Adipocyte (in vitro differentiated cells): ENCODE results near the gene CLCNKA.
"Not testable (repeated sequence)": the region's sequence is repeated elsewhere in the genome, so short reads cannot be mapped to it uniquely, and the experiment has no call there.

Experiments
- DNase-seq: peaks from one replicate; pipeline ENCODE4 v3.0.0-alpha.2; 2015; ENCODE audit warnings: low read depth
- H3K27me3 ChIP-seq: replicated peaks from 2 replicates; pipeline ENCODE4 v1.7.0; 2013; ENCODE audit warnings: mild to moderate bottlenecking, low read length, moderate library complexity; ENCODE audit not compliant: control insufficient read depth, insufficient read depth
- H3K36me3 ChIP-seq: 2 replicates; pipeline ENCODE4 v1.7.0; 2013; ENCODE audit warnings: low read length, mild to moderate bottlenecking, moderate library complexity; ENCODE audit not compliant: control insufficient read depth, insufficient read depth, severe bottlenecking
- H3K4me1 ChIP-seq: 2 replicates; pipeline ENCODE4 v1.7.0; 2013; ENCODE audit warnings: mild to moderate bottlenecking, low read length, moderate library complexity; ENCODE audit not compliant: control insufficient read depth, insufficient read depth
- H3K4me3 ChIP-seq: 2 replicates; pipeline ENCODE4 v1.7.0; 2013; ENCODE audit warnings: mild to moderate bottlenecking, low read length, moderate library complexity
- H3K9ac ChIP-seq: 2 replicates; pipeline ENCODE4 v1.7.0; 2013; ENCODE audit warnings: mild to moderate bottlenecking, low read length, moderate library complexity
- H3K9me3 ChIP-seq: 2 replicates; pipeline ENCODE4 v1.7.0; 2013; ENCODE audit warnings: mild to moderate bottlenecking, low read length, moderate library complexity; ENCODE audit not compliant: control insufficient read depth

CLCNKA gene

GRCh38 chr1:16021681-16022080, at the start of gene CLCNKA:
CLCNKA (plus strand) TSS chr1:16022036; CDS start chr1:16022620, 584 bp downstream.
- Histone ChIP-seq H3K9ac (no peak within 1 kb of the TSS), H3K9me3 (no peaks in the 10 kb centered on the region), H3K4me1 (peaks cover 37% of the 10 kb centered on the region), H3K4me3 (no peak within 1 kb of the TSS), H3K27me3 (peaks cover 4% of the 10 kb centered on the region), H3K36me3 (no peaks in the 10 kb centered on the region)
- DNase-seq, result no peak

- peaks cover 4% of the 10 kb centered on the region for H3K9me3 ChIP-seq
- no peak overlapping the region for H3K4me3 ChIP-seq
- DNase-seq, result no peak
- H3K36me3 ChIP-seq, result peaks cover 28% of the 10 kb centered on the region
- H3K9ac ChIP-seq, result no peak overlapping the region
- H3K27me3 ChIP-seq, result no peaks in the 10 kb centered on the region
- H3K4me1 ChIP-seq, result peaks cover 16% of the 10 kb centered on the region
Observed at GRCh38 chr1:15972409-15972808, 49.4 kb upstream of the CLCNKA start.

DNA sequence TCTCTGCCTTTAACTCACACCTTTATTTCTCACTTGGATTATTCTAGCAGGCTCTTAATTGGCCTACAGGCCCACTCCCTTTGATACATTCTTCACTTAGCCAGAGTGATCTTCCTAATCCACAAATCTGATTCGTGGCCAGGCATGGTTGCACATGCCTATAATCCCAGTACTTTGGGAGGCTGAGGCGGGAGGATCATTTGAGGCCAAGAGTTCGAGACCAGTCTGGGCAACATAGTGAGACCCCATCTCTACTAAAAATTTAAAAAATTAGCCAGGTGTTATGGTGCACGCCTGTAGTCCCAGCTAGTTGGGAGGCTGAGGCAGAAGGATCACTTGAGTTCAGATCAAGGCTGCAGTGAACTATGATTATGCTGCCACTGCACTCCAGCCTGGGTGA, 48.1 kb upstream of the CLCNKA start:
- Histone ChIP-seq H3K4me1 (peaks cover 16% of the 10 kb centered on the region), H3K9me3 (peaks cover 2% of the 10 kb centered on the region), H3K27me3 (no peaks in the 10 kb centered on the region), H3K9ac (no peak overlapping the region), H3K36me3 (peaks cover 23% of the 10 kb centered on the region), H3K4me3 (no peak overlapping the region)
- DNase-seq, result no peak

DNA sequence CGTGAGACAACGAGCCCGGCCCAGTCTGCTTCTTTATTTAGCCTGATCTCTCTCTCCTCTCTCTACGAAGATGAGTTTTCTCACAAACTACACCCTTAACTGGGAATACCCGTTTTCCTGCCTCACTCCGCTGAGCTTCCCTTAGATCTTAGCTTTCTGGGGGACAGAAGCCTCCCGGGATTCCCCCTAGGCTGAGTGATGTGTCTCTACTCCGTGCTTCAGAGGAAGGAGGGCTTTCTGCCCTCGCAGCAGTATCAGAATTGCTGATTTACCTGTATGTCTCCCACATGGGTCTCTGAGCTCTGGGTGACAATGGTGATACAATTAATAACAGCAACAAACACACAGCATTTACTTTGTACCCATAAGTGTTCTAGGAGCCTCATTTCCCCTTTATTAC, 47.0 kb upstream of the CLCNKA start:
- Histone ChIP-seq H3K27me3 (no peaks in the 10 kb centered on the region), H3K4me1 (peaks cover 16% of the 10 kb centered on the region), H3K9me3 (no peaks in the 10 kb centered on the region), H3K9ac (peak overlapping the region; percentile 87), H3K36me3 (peaks cover 17% of the 10 kb centered on the region), H3K4me3 (peak overlapping the region; percentile 92)
- DNase-seq, result no peak

DNA sequence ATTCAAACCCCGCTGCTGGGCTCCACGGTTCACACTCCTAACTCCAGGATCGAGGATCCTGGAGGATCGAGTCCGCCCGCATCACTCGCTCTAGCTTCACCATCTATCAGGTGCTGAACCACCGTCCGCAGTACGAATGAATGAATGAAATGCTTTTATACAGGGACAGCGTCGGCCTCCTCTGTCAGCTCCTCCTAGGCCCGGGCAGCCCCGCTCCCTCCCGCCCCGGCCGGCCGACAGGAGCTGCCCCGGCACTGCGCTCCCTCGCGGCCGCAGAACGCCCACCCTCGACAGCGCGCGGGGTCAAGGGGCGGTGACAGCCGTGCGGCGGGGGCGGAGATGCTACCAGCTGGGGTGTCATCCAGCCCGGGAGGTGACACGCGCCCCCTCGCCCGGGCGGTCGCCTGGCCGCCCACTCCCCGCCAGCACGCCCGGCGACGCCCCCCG, 46.5 kb upstream of the CLCNKA start:
- Histone ChIP-seq H3K4me3 (peak overlapping the region; percentile 92), H3K9ac (peak overlapping the region; percentile 87), H3K4me1 (peaks cover 16% of the 10 kb centered on the region), H3K36me3 (peaks cover 15% of the 10 kb centered on the region), H3K9me3 (no peaks in the 10 kb centered on the region), H3K27me3 (no peaks in the 10 kb centered on the region)
- DNase-seq, result peak; percentile 74

- DNase-seq, result peak; percentile 98
- peak within 1 kb of the TSS; percentile 92 for H3K4me3 ChIP-seq
- H3K4me1 ChIP-seq, result peaks cover 16% of the 10 kb centered on the region
Observed at GRCh38 chr1:15975805-15976680, 45.8 kb upstream of the CLCNKA start, which contains the start of gene ZBTB17. ZBTB17 (minus strand) TSS chr1:15976101; CDS start chr1:15948495, 27,606 bp downstream.

DNA sequence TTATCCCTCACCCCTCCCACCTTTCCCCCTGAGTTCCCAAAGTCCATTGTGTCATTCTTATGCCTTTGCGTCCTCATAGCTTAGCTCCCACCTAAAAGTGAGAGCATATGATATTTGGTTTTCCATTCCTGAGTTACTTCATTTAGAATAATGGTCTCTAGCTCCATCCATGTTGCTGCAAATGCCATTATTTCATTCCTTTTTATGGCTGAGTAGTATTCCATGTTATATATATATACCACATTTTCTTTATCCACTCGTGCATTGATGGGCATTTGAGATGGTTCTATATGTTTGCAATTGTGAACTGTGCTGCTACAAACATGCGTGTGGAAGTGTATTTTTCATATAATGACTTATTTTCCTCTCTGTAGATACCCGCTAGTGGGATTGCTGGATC, 43.9 kb upstream of the CLCNKA start:
- H3K9ac ChIP-seq, H3K36me3 ChIP-seq, H3K4me3 ChIP-seq, DNase-seq, H3K27me3 ChIP-seq, H3K9me3 ChIP-seq: not testable (repeated sequence)
- H3K4me1 ChIP-seq, result peaks cover 21% of the 10 kb centered on the region

More at GRCh38 chr1:15975805-15976680, 45.8 kb upstream of the CLCNKA start, which contains the start of gene ZBTB17:
- Histone ChIP-seq H3K27me3 (no peaks in the 10 kb centered on the region), H3K36me3 (peaks cover 15% of the 10 kb centered on the region), H3K9me3 (no peaks in the 10 kb centered on the region), H3K9ac (peak within 1 kb of the TSS; percentile 87)

GRCh38 chr1:15981679-15982078, 40.2 kb upstream of the CLCNKA start:
- DNase-seq, result no peak
- H3K27me3 ChIP-seq, result no peaks in the 10 kb centered on the region
- no peaks in the 10 kb centered on the region for H3K9me3 ChIP-seq
- peaks cover 21% of the 10 kb centered on the region for H3K4me1 ChIP-seq
- no peaks in the 10 kb centered on the region for H3K36me3 ChIP-seq
- H3K9ac ChIP-seq, result no peak overlapping the region
- no peak overlapping the region for H3K4me3 ChIP-seq

GRCh38 chr1:15983275-15983674, 38.6 kb upstream of the CLCNKA start:
- H3K27me3 ChIP-seq, result no peaks in the 10 kb centered on the region
- no peak for DNase-seq
- no peak overlapping the region for H3K4me3 ChIP-seq
- peaks cover 21% of the 10 kb centered on the region for H3K4me1 ChIP-seq
- H3K9me3 ChIP-seq, result no peaks in the 10 kb centered on the region
- H3K9ac ChIP-seq, result peak overlapping the region; percentile 10
- no peaks in the 10 kb centered on the region for H3K36me3 ChIP-seq

DNA sequence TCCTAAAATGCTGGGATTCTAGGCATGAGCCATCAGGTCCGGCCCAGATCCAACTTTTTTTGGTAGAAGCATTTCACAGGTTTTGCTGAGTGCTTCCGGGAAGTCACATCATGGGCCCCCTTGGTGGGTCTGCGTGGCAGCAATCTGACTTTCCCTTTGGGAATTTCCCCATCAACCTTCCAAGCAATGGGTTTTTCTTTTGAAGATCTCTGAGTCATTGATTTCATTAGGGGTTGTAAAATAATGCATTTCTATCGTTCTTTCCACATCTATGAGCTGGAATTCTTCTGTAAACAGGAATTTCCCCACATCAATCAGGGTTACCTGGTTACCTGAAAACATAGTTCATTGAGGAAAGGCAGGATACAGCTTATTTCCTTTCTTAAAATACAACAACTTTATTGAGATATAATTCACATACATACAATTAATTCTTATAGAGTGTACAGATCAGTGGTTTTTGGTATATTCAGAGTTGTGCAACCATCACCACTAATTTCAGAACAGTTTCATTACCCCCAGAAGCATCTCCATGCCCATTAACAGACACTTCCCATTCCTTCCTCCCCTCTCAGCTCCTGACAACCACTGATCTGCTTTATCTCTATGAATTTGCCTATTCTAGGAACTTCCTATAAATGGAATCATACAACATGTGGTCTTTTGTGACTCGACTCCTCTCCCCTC, 36.1 kb upstream of the CLCNKA start:
- no peak overlapping the region for H3K9ac ChIP-seq
- no peaks in the 10 kb centered on the region for H3K27me3 ChIP-seq
- no peak for DNase-seq
- H3K36me3 ChIP-seq, result no peaks in the 10 kb centered on the region
- no peaks in the 10 kb centered on the region for H3K9me3 ChIP-seq
- H3K4me1 ChIP-seq, result peaks cover 21% of the 10 kb centered on the region
- H3K4me3 ChIP-seq, result no peak overlapping the region
